DOHH2 (cell line): ENCODE data around the gene HERC3.

Experiments
- CTCF ChIP-seq: fragments of 200-600 bp; sonication (generic); IDR thresholded peaks from one replicate; pipeline ENCODE4 v1.5.1; 2014; ENCODE audit warnings: antibody characterized with exemption, mild to moderate bottlenecking, low read depth, low read length; ENCODE audit not compliant: poor library complexity, severe bottlenecking
- EZH2phosphoT487 ChIP-seq: fragments of 200-600 bp; sonication (generic); IDR thresholded peaks from 2 replicates; pipeline ENCODE4 v1.6.1; 2017; ENCODE audit warnings: borderline replicate concordance, mild to moderate bottlenecking, antibody characterized with exemption, low read length, moderate library complexity, mixed read lengths

GRCh38 chr4:88698519-88698918, 106.2 kb downstream of the HERC3 start:
- TF ChIP-seq CTCF: no peak
- TF ChIP-seq EZH2phosphoT487: no peak
